GM21723 (cell line): ENCODE results near the gene COL4A5.
"Not testable (repeated sequence)": the region's sequence is repeated elsewhere in the genome, so short reads cannot be mapped to it uniquely, and the experiment has no call there.

ENCODE experiments used
- ATAC-seq: cut with Tn5 transposase; IDR thresholded peaks from one replicate; pipeline ENCODE4 v1.9.1; 2021; ENCODE audit warnings: mild to moderate bottlenecking, moderate library complexity; ENCODE audit not compliant: unreplicated experiment

Gene COL4A5

DNA sequence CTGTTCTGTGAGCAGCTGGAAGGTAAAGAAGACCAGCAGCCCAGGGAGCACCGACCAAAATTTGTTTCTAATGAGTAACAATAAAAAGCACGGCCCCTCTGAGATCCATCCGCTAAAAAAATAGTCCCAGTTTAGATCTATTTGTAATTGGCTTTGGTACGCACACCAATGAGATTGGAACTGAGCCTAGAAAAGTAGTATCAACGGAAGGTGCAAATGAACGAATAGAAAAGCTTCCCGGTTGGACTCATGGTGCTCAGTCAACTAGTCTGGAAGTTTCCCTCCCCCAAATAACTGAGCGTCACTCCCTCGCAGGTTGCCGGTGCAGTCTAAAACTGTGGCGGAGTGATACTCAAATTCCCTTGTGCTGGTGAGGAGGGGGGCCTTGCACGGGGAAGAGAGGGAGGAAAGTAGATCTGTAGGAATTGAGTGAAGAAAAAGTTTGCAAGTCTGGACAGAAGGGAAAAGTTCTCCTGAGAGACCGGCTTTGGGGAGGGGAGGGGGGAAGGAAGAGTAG, at the start of gene COL4A5:
COL4A5 (plus strand) TSS at position 413 of the 517 bp plus-strand sequence. CDS start 288 bp downstream, outside the sequence.
- no peak for ATAC-seq

DNA sequence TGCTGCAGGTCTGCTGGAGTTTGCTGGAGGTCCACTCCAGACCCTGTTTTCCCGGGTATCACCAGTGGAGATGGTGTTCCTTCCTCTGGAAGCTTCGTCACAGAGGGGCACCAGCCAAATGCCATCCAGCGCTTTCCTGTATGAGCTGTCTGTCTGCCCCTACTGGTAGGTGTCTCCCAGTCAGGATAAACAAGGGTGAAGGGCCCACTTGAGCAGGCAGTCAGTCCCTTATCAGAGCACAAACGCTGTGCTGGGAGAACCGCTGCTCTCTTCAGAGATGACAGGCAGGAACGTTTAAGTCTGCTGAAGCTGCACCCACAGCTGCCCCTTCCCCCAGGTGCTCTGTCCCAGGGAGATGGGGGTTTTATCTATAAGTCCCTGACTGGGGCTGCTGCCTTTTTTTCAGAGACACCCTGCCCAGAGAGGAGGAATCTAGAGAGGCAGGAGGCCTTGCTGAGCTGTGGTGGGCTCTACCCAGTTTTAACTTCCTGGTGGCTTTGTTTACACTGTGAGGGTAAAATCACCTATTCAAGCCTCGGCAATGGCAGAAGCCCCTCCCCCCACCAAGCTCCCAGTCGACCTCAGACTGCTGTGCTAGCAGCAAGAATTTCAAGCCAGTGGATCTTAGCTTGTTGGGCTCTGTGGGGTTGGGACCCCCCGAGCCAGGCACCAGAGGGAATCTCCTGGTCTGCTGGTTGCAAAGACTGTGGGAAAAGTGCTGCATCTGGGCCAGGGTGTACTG, 48.5 kb upstream of the COL4A5 start:
- ATAC-seq = not testable (repeated sequence)

DNA sequence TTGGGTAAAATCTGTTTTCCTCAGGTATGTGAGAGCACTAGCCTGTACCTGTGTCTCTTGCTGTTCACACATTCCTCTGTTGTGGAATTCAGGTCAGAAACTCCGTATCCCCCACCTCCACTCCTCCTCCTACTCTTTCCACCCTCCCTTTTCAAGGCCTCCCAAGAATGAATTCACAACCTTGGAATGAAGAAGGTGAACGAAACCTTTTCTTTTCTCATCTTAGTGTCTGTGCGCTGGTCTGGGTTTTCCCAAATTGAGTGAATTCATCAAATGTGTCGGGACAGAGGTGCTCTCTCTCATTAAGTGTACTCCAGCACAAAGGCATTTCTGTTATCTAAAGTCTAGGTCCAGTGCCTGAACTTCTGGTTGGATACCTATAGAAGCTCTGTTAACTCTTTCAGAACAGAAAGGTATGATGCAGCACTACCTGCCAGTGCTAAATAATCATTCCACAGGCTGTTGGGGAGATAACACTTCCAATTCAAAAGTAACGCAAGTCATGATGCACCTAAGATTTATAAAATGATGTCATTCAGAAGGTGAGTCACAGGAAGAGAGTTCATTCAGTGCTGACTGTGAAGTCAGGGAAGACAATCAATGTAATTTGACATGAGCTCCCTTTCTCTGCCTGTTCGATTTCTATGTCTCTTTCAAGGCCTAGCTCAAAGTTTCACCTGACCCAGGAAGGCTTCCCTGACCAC, 43.3 kb upstream of the COL4A5 start:
- no peak for ATAC-seq

DNA sequence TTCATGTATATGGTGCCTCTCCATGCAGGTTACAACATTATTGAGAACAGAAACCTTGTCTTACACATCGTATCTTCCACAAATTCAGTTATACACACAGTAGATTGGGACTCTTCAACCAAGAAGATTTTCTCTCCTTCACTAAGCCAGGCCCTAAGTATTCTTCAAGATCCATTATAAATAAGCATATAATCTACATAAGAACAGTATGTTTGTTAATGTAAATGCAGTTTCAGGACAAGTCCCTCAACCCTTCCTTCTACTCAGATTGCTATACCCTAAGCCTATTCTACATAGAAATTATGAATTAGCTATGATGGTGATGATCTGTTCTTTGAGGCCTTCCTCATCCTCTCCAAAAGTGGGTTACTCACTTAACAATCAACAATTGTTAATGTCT, 42.7 kb upstream of the COL4A5 start:
- ATAC-seq = no peak

DNA sequence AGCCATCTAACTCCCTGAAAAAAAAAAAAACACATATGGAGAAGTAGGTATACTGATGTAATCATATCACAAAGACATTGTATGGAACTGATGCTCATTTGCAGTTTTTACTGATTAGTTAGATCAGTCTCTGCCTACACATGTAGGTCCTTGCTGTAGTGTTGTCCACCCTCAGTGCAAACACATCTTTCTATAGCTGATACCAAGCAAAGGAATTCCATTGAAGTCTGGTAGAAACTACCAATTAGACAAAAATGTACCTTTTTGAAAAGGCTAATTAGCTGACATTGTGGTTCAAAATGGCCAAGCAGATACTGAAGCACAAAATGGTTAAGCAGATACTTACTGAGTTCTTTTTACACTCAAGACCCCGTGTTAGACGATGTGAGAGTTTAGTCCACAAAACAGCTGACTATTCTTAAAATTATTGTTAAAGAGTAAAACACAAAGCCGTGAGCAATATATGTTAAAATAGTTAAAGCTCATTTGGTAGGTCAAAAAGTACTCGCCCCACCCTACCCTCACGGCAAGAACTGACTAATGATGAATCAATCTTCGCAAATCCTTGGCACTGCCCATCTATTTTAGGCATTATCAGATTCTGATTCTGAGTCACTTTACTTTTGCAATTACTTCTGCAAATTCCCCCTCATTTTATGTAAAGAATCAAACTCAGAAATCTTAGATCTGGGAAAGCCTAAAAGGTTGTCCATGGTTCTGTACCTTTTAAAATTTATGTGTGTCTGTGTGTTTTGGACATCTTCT, 41.8 kb upstream of the COL4A5 start:
- no peak for ATAC-seq

DNA sequence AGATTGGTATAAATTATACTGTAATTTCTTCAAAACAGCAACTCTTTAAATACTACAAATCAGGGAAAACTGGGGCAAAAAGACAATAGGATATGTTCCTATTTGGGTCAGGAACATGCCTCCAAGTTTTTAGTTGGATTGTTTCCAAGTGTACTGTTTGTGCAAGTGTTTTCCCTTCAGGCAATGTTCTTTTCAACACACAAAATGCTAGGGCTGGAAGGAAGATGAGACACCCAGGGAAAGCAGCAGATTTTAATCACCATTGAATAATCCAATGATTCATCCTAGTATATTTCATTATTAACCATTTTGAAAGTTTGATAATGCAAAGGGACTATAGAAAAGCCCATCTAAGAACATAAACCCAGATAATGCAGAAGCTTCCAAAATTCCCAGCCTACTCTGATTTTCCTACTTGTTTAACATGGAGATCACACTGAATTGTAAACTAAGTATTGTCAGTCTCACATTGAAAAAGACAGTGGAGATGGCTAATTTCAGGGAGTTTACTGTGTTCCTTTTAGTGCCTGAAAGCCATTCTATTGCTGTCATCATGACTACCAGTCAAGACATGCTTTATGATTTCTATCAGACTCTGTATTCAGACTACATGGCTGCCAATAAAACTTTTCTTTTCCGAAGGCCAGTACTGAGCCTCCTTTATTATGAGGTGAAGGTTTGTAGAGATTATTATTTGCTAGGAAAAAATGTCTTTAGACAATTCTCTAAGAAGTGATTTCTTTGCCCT, 40.0 kb upstream of the COL4A5 start:
- ATAC-seq = no peak

DNA sequence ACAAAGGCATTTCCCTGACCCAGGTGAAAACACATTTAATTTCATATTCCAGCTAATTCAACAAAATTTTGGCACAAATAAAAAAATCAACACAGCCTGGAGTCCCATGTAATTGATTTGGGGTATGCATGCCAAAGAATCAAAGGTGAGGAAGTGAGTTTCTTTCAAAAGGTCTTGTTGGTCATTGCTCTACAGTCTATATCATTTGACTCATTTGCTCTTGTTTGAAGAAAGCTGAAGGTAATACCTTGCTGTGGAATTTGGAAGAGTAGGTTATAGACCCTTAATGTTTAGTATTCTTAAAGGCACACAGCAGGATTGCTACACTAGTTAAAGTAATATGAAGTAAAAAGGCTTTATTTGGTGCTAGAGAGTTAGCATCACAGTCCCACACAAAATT, 26.9 kb upstream of the COL4A5 start:
- no peak for ATAC-seq

DNA sequence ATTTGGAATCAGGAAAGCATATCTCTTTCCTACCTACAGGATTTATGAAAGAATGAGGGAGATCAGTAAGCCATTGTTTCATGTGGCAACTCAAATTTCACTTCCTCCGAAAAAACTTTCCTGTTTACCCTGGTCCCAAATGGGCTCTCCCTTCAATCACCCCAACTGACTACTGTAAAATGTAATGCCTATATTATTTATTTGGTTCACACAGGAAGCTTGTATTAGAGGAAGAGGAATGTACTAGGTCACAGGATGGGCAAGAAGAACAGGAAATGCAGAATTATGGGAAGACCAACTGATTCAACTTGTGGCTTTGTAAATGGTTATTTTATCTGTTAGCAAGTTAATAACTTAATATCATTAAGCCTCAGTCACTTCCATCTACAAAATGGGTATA, 24.5 kb upstream of the COL4A5 start:
- no peak for ATAC-seq

DNA sequence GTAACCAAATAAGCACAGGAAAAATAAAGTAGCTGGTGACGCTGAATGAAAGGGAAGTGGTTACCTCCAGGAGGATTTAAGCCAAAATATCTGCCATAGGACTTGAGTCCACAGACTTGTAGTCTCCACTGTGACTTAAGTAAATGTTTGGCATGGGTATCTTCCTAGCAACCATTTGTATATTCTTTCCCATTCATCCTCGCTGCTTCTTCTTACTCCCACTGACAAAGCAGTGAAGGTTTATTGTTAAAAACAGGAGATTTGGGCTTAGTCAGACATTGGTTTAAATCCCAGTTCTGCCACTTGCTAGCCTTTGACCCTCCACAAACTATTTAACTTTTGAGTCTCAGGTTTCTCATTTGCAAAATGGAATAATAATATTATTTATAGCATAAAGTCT, 23.7 kb upstream of the COL4A5 start:
- no peak for ATAC-seq

DNA sequence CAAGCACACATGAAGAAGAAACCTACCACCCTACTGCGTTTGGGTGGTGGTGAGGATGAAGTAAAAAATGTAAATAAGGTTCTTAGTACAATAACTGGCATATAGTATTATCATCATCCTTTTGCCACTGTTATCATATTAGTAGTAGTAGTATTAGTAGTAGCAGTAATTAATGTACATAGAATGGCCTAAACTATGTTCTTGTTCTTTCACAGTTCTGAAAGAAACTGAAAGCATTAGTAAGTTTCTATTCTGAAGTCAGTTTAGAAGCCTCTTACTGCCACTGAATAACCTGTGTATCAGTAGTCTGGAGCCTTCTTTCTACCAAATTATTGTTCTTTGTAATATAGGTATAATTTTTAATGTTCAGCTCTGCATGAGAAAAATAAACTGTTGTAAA, 22.4 kb upstream of the COL4A5 start:
- ATAC-seq = peak; percentile 65

DNA sequence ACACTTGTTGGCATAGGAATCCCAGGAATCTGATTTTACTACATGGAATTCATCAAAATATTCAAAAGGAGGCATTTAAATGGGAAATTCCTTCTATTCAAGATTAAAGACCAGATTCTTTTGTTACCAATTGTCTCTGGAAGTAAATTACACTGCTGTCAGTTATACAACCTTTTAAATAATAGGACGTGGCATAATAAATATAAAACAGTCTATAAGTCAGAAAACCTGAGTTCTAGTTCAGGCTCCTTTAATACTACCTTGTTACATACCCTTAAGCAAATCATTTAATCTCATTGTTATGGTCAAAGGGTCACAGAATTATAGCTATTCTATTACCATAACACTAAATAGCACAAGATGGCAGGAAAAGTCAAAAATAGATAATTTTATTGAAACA, 20.2 kb upstream of the COL4A5 start:
- no peak for ATAC-seq

DNA sequence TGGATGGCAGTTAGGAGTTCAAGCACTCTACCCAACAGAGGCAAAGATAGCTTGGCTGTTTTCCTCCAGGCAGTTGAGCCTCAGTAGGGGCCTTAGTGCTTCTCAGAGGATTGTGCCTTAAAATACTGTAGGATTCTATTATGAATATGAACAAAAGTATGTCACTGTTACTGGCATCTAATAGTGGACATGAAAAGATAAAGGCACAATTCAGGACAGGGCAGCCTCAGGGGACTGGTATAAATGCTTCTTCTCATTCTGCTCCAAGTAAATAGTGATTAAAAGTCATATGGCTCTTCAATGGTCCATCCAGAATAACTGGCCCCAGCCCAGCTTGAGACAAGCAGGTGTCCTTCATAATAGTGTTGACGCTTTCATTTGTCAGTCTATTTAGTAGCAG, 19.2 kb upstream of the COL4A5 start:
- ATAC-seq = no peak

DNA sequence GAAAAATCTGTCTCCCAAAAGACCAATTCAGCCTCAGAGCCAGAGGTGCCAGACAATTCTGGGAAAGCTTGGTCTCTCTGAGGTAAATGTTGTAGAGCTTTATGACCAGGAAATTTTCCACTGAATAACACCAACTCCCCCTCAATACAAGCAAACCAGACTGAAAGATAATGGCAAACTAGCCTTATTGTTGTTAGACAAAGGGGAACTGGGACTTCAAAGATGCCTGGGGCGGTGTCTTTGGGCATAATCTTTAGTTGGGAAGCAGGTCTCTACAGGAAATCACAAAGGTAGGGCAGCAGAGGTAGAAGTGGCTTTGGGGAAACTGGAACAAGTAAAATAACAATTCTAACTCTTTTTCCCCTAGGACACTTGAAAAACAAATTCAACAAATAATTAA, 13.4 kb upstream of the COL4A5 start:
- no peak for ATAC-seq

DNA sequence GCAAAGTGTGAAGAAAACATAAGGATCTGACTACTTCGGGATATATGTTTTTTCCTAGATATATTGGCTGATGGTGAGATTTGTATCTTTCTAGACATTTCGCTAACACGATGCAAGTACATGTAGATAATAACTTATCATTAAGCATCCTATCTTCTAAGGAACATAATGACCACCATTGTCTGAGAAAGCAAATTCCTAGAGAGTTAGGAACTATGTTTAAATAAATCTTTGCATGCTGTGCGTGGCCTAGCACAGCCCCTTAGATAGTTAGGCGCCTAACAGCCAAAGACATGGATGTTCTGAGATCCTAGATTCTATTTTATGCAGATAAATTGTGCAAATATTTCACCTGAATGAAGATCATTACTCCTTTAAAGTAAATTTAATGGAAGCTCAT, 4.4 kb upstream of the COL4A5 start:
- ATAC-seq = no peak

DNA sequence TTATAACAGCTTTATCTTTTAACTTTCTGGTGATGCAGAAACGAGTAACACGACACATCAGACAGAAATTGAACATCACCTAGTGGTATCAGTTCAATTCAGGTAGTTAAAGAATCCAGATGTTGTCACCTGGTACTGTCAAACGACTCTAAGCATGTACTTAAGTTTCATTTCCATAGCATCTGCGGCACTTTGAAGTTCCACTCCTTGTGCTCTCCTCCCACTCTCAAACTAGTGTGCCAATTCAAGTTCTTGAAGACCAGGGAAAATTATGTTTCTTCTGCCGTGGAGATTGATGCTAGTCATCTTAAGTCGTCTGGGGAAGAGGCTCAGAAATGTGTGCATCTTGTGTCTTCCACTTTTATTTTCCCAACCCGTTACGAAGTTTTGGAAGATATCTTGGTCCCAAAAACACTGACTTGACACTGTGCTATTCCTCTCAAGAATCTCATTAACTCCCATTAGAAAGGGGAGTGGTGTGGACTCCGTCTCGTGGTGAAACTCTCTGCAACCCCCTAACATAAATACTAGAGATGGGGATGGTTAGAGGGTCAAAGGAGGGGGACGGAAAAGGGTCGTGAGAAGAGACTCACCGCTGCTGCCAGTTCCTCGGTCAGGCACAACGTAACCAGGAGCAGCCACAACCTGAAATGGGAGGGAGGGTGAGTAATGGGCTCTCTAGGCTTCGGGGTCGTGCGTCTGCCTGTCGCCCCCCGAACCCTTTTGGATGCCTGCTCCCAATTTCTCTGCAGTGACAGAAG, 2.1 kb upstream of the COL4A5 start:
- no peak for ATAC-seq

DNA sequence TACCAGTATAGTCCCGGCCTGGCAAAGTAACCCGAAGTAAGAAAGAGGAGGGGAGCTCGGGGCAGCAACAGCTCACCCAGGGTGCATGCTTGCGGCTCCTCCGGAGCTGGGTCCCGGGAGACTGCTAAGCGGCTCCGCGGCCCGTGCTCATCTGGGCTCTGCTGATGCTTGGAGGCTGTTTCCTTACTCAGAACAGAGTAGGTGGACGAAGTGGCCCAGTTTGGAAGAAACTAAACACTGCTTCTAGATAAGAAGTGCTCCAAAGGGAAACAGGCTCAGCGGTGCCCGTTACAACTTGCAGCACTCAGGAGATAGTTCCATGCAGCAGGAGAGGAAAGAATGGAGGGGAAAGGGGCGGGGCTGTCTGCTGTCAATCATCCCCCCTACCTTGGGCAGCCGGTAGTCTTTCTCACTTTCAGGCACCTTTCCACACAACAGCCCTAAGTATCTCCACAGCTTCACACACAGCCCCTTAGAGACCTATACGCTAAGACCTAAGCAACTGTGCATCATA, 1.5 kb upstream of the COL4A5 start, which contains the start of gene COL4A6:
COL4A6 (minus strand) TSS at position 313 of the 514 bp plus-strand sequence; CDS start at position 87, 226 bp downstream.
- ATAC-seq = no peak

DNA sequence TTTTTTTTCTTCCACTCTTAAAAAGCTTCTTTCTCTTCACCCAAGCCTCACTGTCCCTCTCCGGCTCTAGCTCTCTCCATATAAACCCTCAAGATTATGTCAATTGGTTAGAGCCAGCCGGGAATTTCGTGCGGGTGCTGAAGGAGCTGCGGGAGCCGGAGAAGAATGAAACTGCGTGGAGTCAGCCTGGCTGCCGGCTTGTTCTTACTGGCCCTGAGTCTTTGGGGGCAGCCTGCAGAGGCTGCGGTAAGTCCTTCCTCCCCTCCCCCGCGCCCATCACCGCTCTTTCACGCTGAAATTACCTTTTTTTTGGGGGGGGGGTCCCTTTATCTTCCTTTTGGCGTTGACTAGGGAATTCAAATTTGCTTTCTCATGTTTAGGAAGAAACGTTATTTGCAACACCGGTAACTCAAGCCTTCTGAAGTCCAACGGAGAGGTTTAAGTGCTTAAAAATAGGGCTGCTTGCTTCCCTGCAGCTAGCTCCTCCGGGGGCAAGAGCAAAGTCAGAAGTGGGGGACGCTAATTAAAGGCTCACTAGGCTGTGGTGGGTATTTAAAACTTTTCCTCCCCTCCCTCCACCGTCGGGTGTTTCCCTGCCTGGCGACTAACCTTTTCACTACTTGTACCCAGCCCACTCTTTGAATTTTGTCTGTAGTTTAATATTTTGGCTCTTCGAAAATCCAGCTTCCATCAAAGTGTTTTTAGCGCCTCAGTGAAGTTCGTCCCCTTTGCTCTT, 491 bp downstream of the COL4A5 start:
- ATAC-seq = no peak

DNA sequence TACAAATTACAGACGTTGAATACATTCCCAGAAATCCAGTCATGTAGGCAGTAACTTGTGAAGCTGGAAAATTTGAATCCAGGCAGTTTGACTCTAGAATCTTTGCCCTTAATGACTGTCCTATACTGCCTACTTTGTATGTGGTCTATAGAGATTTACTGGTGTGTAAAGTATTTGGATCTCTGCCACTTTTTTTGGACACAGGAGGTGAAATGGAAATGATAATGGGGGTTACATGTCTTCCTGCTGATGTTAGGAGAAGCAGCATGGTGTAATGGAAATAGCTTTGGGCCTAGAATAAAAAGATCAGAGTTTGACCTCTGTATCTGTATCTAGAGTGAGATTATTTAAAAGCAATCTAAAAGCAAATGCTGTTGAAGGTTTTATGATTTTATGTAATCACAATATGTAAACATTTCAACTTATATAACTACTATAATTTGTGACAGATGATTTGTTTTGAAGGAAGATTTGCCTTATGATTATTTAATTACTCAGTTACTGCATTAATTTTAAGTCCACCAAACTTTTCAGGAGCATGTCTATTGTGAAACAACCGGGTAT, 3.3 kb downstream of the COL4A5 start:
- ATAC-seq = no peak

DNA sequence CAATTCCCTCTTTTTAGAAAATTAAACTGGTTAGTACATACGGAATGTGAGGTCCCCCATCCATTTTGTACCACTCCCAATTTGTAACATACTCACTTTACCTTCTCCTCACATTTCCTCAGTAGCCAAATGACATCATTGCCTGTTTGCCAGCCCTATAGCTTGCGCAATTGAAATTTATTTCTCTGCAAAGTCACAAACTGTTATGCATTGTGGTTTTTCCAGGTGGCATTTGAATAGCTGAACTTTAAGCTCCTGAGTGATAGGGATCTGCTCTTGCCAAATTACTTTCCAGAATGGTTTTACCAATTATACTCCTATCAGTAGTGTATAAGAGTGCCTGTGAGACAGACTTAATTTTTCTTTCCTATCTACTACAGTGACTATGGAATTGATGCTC, 7.7 kb downstream of the COL4A5 start:
- no peak for ATAC-seq
